ENCODE measurements around the gene STPG1.

STPG1 gene

GRCh38 chr1:24360681-24361080, 52.9 kb downstream of the STPG1 start:
- DNase-seq (ENCODE audit: low spot score): no peak
- TF ChIP-seq CTCF (IDR thresholded peaks at IDR 0.05; ENCODE audit: extremely low read depth, missing control alignments): no peak

GRCh38 chr1:24357038-24357437, 56.5 kb downstream of the STPG1 start:
- TF ChIP-seq CTCF (IDR thresholded peaks at IDR 0.05; ENCODE audit: extremely low read depth, missing control alignments): no peak

DNA sequence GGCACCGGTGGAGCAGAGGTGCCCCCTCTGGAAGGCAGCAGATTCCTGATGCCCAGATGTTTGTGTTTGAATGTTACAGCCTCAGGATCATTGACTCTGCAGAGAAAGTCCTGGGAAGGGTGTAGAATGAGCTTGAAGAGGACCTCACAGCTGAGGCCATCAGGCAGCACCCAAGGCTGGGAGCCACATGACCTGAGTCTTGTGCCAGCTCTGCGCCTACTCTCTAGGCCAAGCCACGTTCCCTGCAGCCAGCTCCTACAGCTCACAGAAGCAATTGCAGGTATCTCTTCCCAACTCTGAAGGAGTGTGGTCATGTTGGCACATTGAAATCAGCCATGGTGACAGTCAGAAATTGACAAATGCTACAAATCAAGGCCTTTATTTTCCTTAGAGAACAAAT, 58.1 kb downstream of the STPG1 start:
- no peak for TF ChIP-seq CTCF (IDR thresholded peaks at IDR 0.05; ENCODE audit: extremely low read depth, missing control alignments)
- DNase-seq (ENCODE audit: low spot score): no peak

More at GRCh38 chr1:24357038-24357437, 56.5 kb downstream of the STPG1 start:
- no peak for DNase-seq (ENCODE audit: low spot score)

DNA sequence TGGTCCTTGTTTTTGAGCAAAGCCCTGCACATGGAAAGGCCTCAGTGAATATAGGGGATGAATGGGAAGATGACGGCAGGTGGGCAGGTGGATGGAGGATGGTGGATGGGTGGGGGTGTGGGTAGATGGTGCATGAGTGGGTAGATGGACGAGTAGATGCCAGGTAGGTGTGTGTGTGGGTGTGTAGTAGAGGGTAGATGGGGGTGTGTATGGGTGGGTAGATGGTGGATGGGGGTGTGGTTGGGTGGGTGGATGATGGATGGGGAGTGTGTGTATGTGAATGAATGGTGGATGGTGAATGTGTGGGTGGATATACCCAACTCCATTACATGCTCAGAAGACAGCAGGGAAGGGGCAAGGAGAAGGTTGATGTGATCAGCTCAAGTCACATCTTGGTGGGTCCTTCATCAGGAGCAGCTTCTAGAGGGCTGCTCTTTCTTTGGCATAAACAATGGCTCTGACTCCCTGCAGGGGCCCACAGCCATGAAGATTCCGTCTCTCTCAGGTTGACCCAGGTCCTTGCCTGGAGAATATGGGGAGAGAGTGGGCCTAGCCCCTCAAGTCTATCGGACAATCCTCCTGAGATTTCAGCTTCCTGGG, 60.2 kb downstream of the STPG1 start:
- TF ChIP-seq CTCF (IDR thresholded peaks at IDR 0.05; ENCODE audit: extremely low read depth, missing control alignments): no peak
- no peak for DNase-seq (ENCODE audit: low spot score)

- TF ChIP-seq CTCF (IDR thresholded peaks at IDR 0.05; ENCODE audit: extremely low read depth, missing control alignments): no peak
- peak; percentile 33 for DNase-seq (ENCODE audit: low spot score)
These were observed 61.5 kb downstream of the STPG1 start for GRCh38 chr1:24351918-24352627.

GRCh38 chr1:24351247-24351646, 62.3 kb downstream of the STPG1 start:
- peak; percentile 64 for DNase-seq (ENCODE audit: low spot score)
- no peak for TF ChIP-seq CTCF (IDR thresholded peaks at IDR 0.05; ENCODE audit: extremely low read depth, missing control alignments)

DNA sequence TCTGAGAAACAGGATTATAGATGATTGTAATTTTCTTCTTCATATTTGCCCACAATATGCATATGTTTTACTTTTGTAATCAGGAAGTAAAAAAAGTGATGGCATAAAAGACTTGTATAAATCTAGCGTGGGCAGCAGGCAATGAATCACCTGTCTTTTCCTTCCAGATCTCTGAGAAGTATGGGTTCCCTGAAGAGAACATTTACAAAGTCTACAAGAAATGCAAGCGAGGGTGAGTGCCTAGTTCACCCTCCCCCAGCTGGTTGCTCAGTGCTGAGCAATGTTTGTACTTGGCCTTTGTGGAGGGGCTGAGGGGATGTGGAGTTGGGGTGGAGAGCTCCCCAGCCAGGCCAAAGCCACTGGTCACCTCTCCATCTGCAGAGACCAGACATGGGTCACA, 63.7 kb downstream of the STPG1 start:
- DNase-seq (ENCODE audit: low spot score): no peak
- no peak for TF ChIP-seq CTCF (IDR thresholded peaks at IDR 0.05; ENCODE audit: extremely low read depth, missing control alignments)
